Mucosa of descending colon (tissue), 3 donors: ENCODE data around the gene QSOX2. TPM values are rescaled to one million over a fixed set of nuclear protein-coding genes. Genes with fewer than 3 reads are reported as not detected.

Experiments used
- ATAC-seq: fragments of 200-7000 bp; cut with Tn5 transposase; one replicate; pipeline ENCODE4 v1.9.1; 2020; ENCODE audit warnings: mild to moderate bottlenecking, moderate library complexity
- DNase-seq, 3 donors: peaks; one replicate each; pipeline ENCODE4 v3.0.0-alpha.2; 2020
- H3K36me3 ChIP-seq: fragments of 200-600 bp; one replicate; pipeline ENCODE4 v1.8.0; 2021; ENCODE audit warnings: low read depth, mild to moderate bottlenecking
- H3K4me1 ChIP-seq: fragments of 200-600 bp; one replicate; pipeline ENCODE4 v1.8.0; 2021; ENCODE audit warnings: low read depth, mild to moderate bottlenecking
- H3K4me3 ChIP-seq: fragments of 200-600 bp; one replicate; pipeline ENCODE4 v1.8.0; 2021; ENCODE audit warnings: mild to moderate bottlenecking
- H3K9me3 ChIP-seq: fragments of 200-600 bp; one replicate; pipeline ENCODE4 v1.8.0; 2021; ENCODE audit warnings: mild to moderate bottlenecking
- intact Hi-C, 2 donors: fragments of 100-400 bp; cut with DNase I in 1 of 2; cut with micrococcal nuclease in 1 of 2; formaldehyde crosslinking; loops; one replicate each; pipeline versions ENCODE4 v1.11.0 to v1.11.1; 2022; cut with DNase I, micrococcal nuclease
- total RNA-seq, 3 donors: library from RNA; stranded (reverse); fragmentation: NEBNext Ultra II Directional in 2 of 3; extraction: Animal tissue kit (Norgen Biotek cat#: 25700) in 2 of 3; gene quantifications; one replicate each; pipeline versions ENCODE4 v1.2.1 to v1.2.4, GENCODE V29; 2021 to 2023
- TF ChIP-seq, protein P1 (sequence below): fragments of 200-600 bp; IDR thresholded peaks from one replicate; pipeline ENCODE4 v1.8.0; 2022; ENCODE audit warnings: antibody characterized with exemption, mild to moderate bottlenecking
- donor health status: DM: no; HTN: no; CAD: no; lungs with moderate emphysema.
- donor health status: DM: no; HTN: no; CAD: no.
- donor health status: DM: no; HTN: yes; CAD: no.

Gene QSOX2
- total RNA-seq, 3 donors from 2014 or later = 6.1 to 8.1 (median 7.1) TPM

- H3K4me3 ChIP-seq = no peak overlapping the region
- H3K9me3 ChIP-seq = peaks cover 7% of the 10 kb centered on the region
- ATAC-seq = no peak
- intact Hi-C loops = no loop called here
- no peaks in the 10 kb centered on the region for H3K4me1 ChIP-seq
- TF ChIP-seq, protein P1, sequence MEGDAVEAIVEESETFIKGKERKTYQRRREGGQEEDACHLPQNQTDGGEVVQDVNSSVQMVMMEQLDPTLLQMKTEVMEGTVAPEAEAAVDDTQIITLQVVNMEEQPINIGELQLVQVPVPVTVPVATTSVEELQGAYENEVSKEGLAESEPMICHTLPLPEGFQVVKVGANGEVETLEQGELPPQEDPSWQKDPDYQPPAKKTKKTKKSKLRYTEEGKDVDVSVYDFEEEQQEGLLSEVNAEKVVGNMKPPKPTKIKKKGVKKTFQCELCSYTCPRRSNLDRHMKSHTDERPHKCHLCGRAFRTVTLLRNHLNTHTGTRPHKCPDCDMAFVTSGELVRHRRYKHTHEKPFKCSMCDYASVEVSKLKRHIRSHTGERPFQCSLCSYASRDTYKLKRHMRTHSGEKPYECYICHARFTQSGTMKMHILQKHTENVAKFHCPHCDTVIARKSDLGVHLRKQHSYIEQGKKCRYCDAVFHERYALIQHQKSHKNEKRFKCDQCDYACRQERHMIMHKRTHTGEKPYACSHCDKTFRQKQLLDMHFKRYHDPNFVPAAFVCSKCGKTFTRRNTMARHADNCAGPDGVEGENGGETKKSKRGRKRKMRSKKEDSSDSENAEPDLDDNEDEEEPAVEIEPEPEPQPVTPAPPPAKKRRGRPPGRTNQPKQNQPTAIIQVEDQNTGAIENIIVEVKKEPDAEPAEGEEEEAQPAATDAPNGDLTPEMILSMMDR = no peak
- no peak for DNase-seq
- no peaks in the 10 kb centered on the region for H3K36me3 ChIP-seq
Observed at GRCh38 chr9:136209786-136210185, 35.8 kb downstream of the QSOX2 start.

- Histone ChIP-seq H3K4me1 (no peaks in the 10 kb centered on the region), H3K4me3 (no peak overlapping the region), H3K36me3 (no peaks in the 10 kb centered on the region), H3K9me3 (peaks cover 6% of the 10 kb centered on the region)
- ATAC-seq (no peak), DNase-seq (no peak)
- intact Hi-C loops = no loop called here
- TF ChIP-seq, protein P1 = no peak
Observed at GRCh38 chr9:136209232-136209631, 36.4 kb downstream of the QSOX2 start.

DNA sequence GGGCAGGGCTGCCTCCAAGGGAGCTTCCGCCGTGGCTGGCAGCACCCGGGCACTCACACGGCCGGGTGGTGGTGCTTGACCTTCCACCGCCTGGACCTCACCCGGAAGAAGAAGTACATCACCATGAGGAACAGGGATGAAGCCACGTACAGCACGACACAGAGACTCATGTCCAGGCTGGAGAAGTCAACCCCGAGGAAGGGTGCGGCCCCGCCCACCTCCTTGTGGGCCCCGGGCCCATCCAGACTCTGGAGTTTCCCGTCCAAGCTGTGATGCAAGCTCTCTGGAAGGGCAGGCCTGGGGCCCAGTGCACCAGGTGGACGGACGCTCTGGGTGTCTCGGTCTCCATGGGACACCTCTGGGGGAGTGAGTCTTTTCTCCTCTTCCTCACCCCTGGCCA is 36.9 kb downstream of the QSOX2 start:
- intact Hi-C loops = no loop called here
- TF ChIP-seq, protein P1 = no peak
- no peak for DNase-seq
- no peak for ATAC-seq
- Histone ChIP-seq H3K4me3 (no peak overlapping the region), H3K4me1 (no peaks in the 10 kb centered on the region), H3K9me3 (peaks cover under 1% of the 10 kb centered on the region), H3K36me3 (no peaks in the 10 kb centered on the region)

GRCh38 chr9:136207616-136208015 is 38.0 kb downstream of the QSOX2 start:
- H3K4me1 ChIP-seq = no peaks in the 10 kb centered on the region
- H3K9me3 ChIP-seq = no peaks in the 10 kb centered on the region
- no peak overlapping the region for H3K4me3 ChIP-seq
- no peaks in the 10 kb centered on the region for H3K36me3 ChIP-seq
- intact Hi-C loops = no loop called here
- DNase-seq (no peak), ATAC-seq (no peak)
- TF ChIP-seq, protein P1 = no peak

GRCh38 chr9:136206602-136207275 is 38.9 kb downstream of the QSOX2 start:
- TF ChIP-seq, protein P1 = no peak
- ATAC-seq = no peak
- Histone ChIP-seq H3K4me3 (no peak overlapping the region), H3K9me3 (no peaks in the 10 kb centered on the region), H3K36me3 (no peaks in the 10 kb centered on the region), H3K4me1 (no peaks in the 10 kb centered on the region)
- intact Hi-C loops = no loop called here
- DNase-seq = no peak

GRCh38 chr9:136205707-136205992 is 40.0 kb downstream of the QSOX2 start:
- intact Hi-C loops = no loop called here
- no peak for DNase-seq
- no peaks in the 10 kb centered on the region for H3K36me3 ChIP-seq
- TF ChIP-seq, protein P1 = no peak
- H3K4me3 ChIP-seq = no peak overlapping the region
- no peaks in the 10 kb centered on the region for H3K9me3 ChIP-seq
- H3K4me1 ChIP-seq = no peaks in the 10 kb centered on the region
- no peak for ATAC-seq
